Measurements from ENCODE around the gene JAKMIP1. TPM values are rescaled to one million over a fixed set of nuclear protein-coding genes. Genes with fewer than 3 reads are reported as not detected.
A peak's percentile ranks its signal among the peaks of the same experiment; 100 is the strongest.

Gene JAKMIP1
- total RNA-seq, 1 experiment from 2014 or later: not detected

GRCh38 chr4:6033381-6033780 is 167.0 kb downstream of the JAKMIP1 start:
- TF ChIP-seq TCF7L2 (IDR thresholded peaks at IDR 0.05; ENCODE audit: low read depth, low read length) (no peak), REST (IDR thresholded peaks at IDR 0.05; ENCODE audit: insufficient read depth in 1 of 2, low read depth in 2 of 2, low read length in 1 of 2) (no peak), SIN3A (IDR thresholded peaks at IDR 0.05; ENCODE audit: borderline replicate concordance, insufficient read depth, low read depth, low read length) (no peak), POLR2AphosphoS5 (IDR thresholded peaks at IDR 0.05; ENCODE audit: low read depth, low read length) (no peak), CTCF (IDR thresholded peaks at IDR 0.05) (no peak)
- H3K27ac ChIP-seq (ENCODE audit: low read length): no peak overlapping the region
- no peaks in the 10 kb centered on the region for H3K36me3 ChIP-seq (ENCODE audit: control insufficient read depth, insufficient read depth, low read length)
- H3K4me1 ChIP-seq (ENCODE audit: control insufficient read depth, insufficient read depth, low read length): no peaks in the 10 kb centered on the region; the same call in 1 of the 2 replicates
- ChIA-PET POLR2A (no interaction called here), CTCF (no interaction called here)
- no peak for DNase-seq (ENCODE audit: low read depth, low spot score)
- intact Hi-C loops (cut with micrococcal nuclease; ENCODE audit: unreplicated experiment) (no loop called here), in situ Hi-C loops (cut with HindIII; ENCODE audit: low pct_unique_long_range_greater_than_20kb, low sequenced_read_pairs) (no loop called here)
- BruUV-seq (replicated peaks): no TSS peak
- H3K9me3 ChIP-seq (ENCODE audit: control insufficient read depth, insufficient read depth, low read depth, low read length): no peaks in the 10 kb centered on the region
- no peaks in the 10 kb centered on the region for H3K27me3 ChIP-seq (ENCODE audit: control insufficient read depth, insufficient read depth, low read length)
- no peak for ATAC-seq
- H3K4me3 ChIP-seq (ENCODE audit: low read depth in 2 of 2, low read length in 2 of 2): no peak overlapping the region

GRCh38 chr4:6032249-6033244 is 167.8 kb downstream of the JAKMIP1 start:
- no TSS peak for BruUV-seq (replicated peaks)
- Histone ChIP-seq H3K36me3 (ENCODE audit: control insufficient read depth, insufficient read depth, low read length) (no peaks in the 10 kb centered on the region), H3K27me3 (ENCODE audit: control insufficient read depth, insufficient read depth, low read length) (no peaks in the 10 kb centered on the region), H3K9me3 (ENCODE audit: control insufficient read depth, insufficient read depth, low read depth, low read length) (no peaks in the 10 kb centered on the region), H3K27ac (ENCODE audit: low read length) (no peak overlapping the region), H3K4me3 (ENCODE audit: low read depth in 2 of 2, low read length in 2 of 2) (no peak overlapping the region), H3K4me1 (ENCODE audit: control insufficient read depth, insufficient read depth, low read length) (no peaks in the 10 kb centered on the region; the same call in 1 of the 2 replicates)
- ATAC-seq (0 out of 2 replicates have a peak, but pooled peaks have one; percentile 60), DNase-seq (ENCODE audit: low read depth, low spot score) (no peak)
- CTCF ChIA-PET: no interaction called here
- no peak for TF ChIP-seq POLR2AphosphoS5 (IDR thresholded peaks at IDR 0.05; ENCODE audit: low read depth, low read length)
- TF ChIP-seq SIN3A (IDR thresholded peaks at IDR 0.05; ENCODE audit: borderline replicate concordance, insufficient read depth, low read depth, low read length): no peak
- no peak for TF ChIP-seq REST (IDR thresholded peaks at IDR 0.05; ENCODE audit: insufficient read depth in 1 of 2, low read depth in 2 of 2, low read length in 1 of 2)
- TF ChIP-seq CTCF (IDR thresholded peaks at IDR 0.05): no peak
- no peak for TF ChIP-seq TCF7L2 (IDR thresholded peaks at IDR 0.05; ENCODE audit: low read depth, low read length)
- in situ Hi-C loops (cut with HindIII; ENCODE audit: low pct_unique_long_range_greater_than_20kb, low sequenced_read_pairs) (no loop called here), intact Hi-C loops (cut with micrococcal nuclease; ENCODE audit: unreplicated experiment) (no loop called here)
- POLR2A ChIA-PET: no interaction called here
